Prostate gland (tissue), 2 donors: ENCODE measurements around the gene KRT40. TPM values are rescaled to one million over a fixed set of nuclear protein-coding genes. Genes with fewer than 3 reads are reported as not detected.

Source experiments
- DNase-seq: peaks from one replicate; pipeline ENCODE4 v3.0.0-alpha.2; 2019; ENCODE audit warnings: low spot score
- H3K27ac ChIP-seq, 2 donors: fragments of 200-600 bp; sonication (generic); 2 replicates each; pipeline ENCODE4 v1.5.1; 2017 to 2019
- H3K27me3 ChIP-seq: fragments of 200-600 bp; sonication (generic); replicated peaks from 2 replicates; pipeline ENCODE4 v1.5.1; 2019; ENCODE audit not compliant: insufficient read depth
- H3K36me3 ChIP-seq, 2 donors: fragments of 200-600 bp; sonication (generic); 1 replicate in 1 of 2; 2 replicates in 1 of 2; pipeline versions ENCODE4 v1.5.1 to v1.8.1; 2017 to 2019
- H3K4me1 ChIP-seq: fragments of 200-600 bp; sonication (generic); replicated peaks from 2 replicates; pipeline ENCODE4 v1.5.1; 2019
- H3K4me3 ChIP-seq, 2 donors: fragments of 200-600 bp; sonication (generic); 2 replicates each; pipeline ENCODE4 v1.5.1; 2017 to 2019
- H3K9me3 ChIP-seq: fragments of 200-600 bp; sonication (generic); 2 replicates; pipeline ENCODE4 v1.5.1; 2017
- CTCF ChIP-seq, 4 experiments: fragments of 200-600 bp in 2 of 4; fragments of 450-650 bp in 2 of 4; sonication (generic) in 2 of 4; IDR thresholded peaks; 1 replicate in 3 of 4; 2 replicates in 1 of 4; pipeline ENCODE4 v1.5.1; 2016 to 2019; ENCODE audit warnings: antibody characterized with exemption in 4 of 4, mild to moderate bottlenecking in 2 of 4, moderate library complexity in 2 of 4
- POLR2A ChIP-seq: fragments of 450-650 bp; IDR thresholded peaks from one replicate; pipeline ENCODE4 v1.6.1; 2016; ENCODE audit warnings: antibody characterized with exemption, mild to moderate bottlenecking
- POLR2AphosphoS5 ChIP-seq: sonication (generic); formaldehyde crosslinking; IDR thresholded peaks from one replicate; pipeline ENCODE4 v1.6.1; 2017; ENCODE audit warnings: antibody characterized with exemption
- WGBS: methylation state at CpG from one replicate; pipeline ENCODE4 v1.1.5; 2018; 5-methylcytosine and 5-hydroxymethylcytosine counted together
- intact Hi-C: fragments of 100-400 bp; cut with DNase I; formaldehyde crosslinking; loops from one replicate; pipeline ENCODE4 v1.14.2; 2022
- total RNA-seq, 2 donors: library from RNA; depleted of rRNA; stranded (reverse); fragments of >200 nt; gene quantifications; one replicate each; pipeline ENCODE4 v1.1.0, GENCODE V29; 2016

KRT40 gene
- total RNA-seq, 2 donors from 2014 or later: 0.74 TPM; not detected in 1

GRCh38 chr17:40945414-40945813 is 38.7 kb downstream of the KRT40 start:
- Histone ChIP-seq H3K9me3 (no peaks in the 10 kb centered on the region), H3K4me3 (no peak overlapping the region), H3K27me3 (no peaks in the 10 kb centered on the region), H3K27ac (no peak overlapping the region), H3K4me1 (no peaks in the 10 kb centered on the region), H3K36me3 (no peaks in the 10 kb centered on the region)
- no peak for DNase-seq
- intact Hi-C loops: no loop called here
- 82% methylated on average over 6 of the region's 6 CpGs for WGBS
- no peak for TF ChIP-seq POLR2AphosphoS5
- TF ChIP-seq POLR2A: no peak
- TF ChIP-seq CTCF (IDR thresholded peaks at IDR 0.05): no peak

GRCh38 chr17:40944531-40944930 is 39.6 kb downstream of the KRT40 start:
- 29% methylated on average over 1 of the region's 1 CpG for WGBS
- no peak for DNase-seq
- H3K9me3 ChIP-seq: no peaks in the 10 kb centered on the region
- H3K4me3 ChIP-seq: no peak overlapping the region
- no peak overlapping the region for H3K27ac ChIP-seq
- intact Hi-C loops: no loop called here
- TF ChIP-seq CTCF (IDR thresholded peaks at IDR 0.05) (no peak), POLR2A (no peak)
- H3K4me1 ChIP-seq: no peaks in the 10 kb centered on the region
- no peaks in the 10 kb centered on the region for H3K27me3 ChIP-seq
- H3K36me3 ChIP-seq: no peaks in the 10 kb centered on the region

- H3K27me3 ChIP-seq: no peaks in the 10 kb centered on the region
- TF ChIP-seq CTCF (IDR thresholded peaks at IDR 0.05): no peak
- H3K9me3 ChIP-seq: no peaks in the 10 kb centered on the region
- H3K27ac ChIP-seq: no peak overlapping the region
- H3K4me3 ChIP-seq: no peak overlapping the region
- no peaks in the 10 kb centered on the region for H3K36me3 ChIP-seq
- no peaks in the 10 kb centered on the region for H3K4me1 ChIP-seq
- intact Hi-C loops: no loop called here
- 92% methylated on average over 3 of the region's 3 CpGs for WGBS
- DNase-seq: no peak
Observed at GRCh38 chr17:40942553-40942952, 41.6 kb downstream of the KRT40 start.

- intact Hi-C loops: no loop called here
- H3K9me3 ChIP-seq: no peaks in the 10 kb centered on the region
- H3K27me3 ChIP-seq: no peaks in the 10 kb centered on the region
- no peak overlapping the region for H3K4me3 ChIP-seq
- 94% methylated on average over 6 of the region's 6 CpGs for WGBS
- TF ChIP-seq POLR2AphosphoS5 (no peak), CTCF (IDR thresholded peaks at IDR 0.05) (no peak), POLR2A (no peak)
- DNase-seq: no peak
- H3K27ac ChIP-seq: no peak overlapping the region
- no peaks in the 10 kb centered on the region for H3K4me1 ChIP-seq
- no peaks in the 10 kb centered on the region for H3K36me3 ChIP-seq
Observed at GRCh38 chr17:40940266-40940665, 43.9 kb downstream of the KRT40 start.

GRCh38 chr17:40938981-40939380 is 45.1 kb downstream of the KRT40 start:
- WGBS: 93% methylated on average over 3 of the region's 3 CpGs
- TF ChIP-seq POLR2AphosphoS5 (no peak), POLR2A (no peak), CTCF (IDR thresholded peaks at IDR 0.05) (no peak)

More at GRCh38 chr17:40938981-40939380, 45.1 kb downstream of the KRT40 start:
- Histone ChIP-seq H3K4me1 (no peaks in the 10 kb centered on the region), H3K27ac (no peak overlapping the region), H3K27me3 (no peaks in the 10 kb centered on the region), H3K9me3 (no peaks in the 10 kb centered on the region), H3K36me3 (no peaks in the 10 kb centered on the region), H3K4me3 (no peak overlapping the region)
- no peak for DNase-seq
- intact Hi-C loops: no loop called here
